Keratinocyte (primary cell): ENCODE data around the gene ALG11.

Experiments used
- CTCF ChIP-seq, 3 experiments: IDR thresholded peaks in 1 of 3; conservative IDR thresholded peaks in 1 of 3; optimal IDR thresholded peaks in 1 of 3; 2 replicates in 2 of 3; 3 replicates in 1 of 3; pipeline versions ENCODE3 to v1.5.1; 2011; ENCODE audit warnings: low read length in 3 of 3, mild to moderate bottlenecking in 3 of 3, moderate library complexity in 2 of 3, control low read depth in 1 of 3, inconsistent platforms in 1 of 3; ENCODE audit not compliant: insufficient read depth in 2 of 3; ENCODE audit errors: extremely low read depth in 1 of 3
- EZH2 ChIP-seq: IDR thresholded peaks from one replicate; pipeline ENCODE4 v1.6.1; 2012; ENCODE audit warnings: inconsistent platforms, mild to moderate bottlenecking, low read length, moderate library complexity

- TF ChIP-seq CTCF (optimal IDR thresholded peaks at IDR 0.05 in 1 of 3, IDR thresholded peaks at IDR 0.05 in 1 of 3, conservative IDR thresholded peaks at IDR 0.05 in 1 of 3; ENCODE audit: extremely low read depth in 1 of 3, insufficient read depth in 2 of 3, low read length in 3 of 3), result no peak
- TF ChIP-seq EZH2, result no peak
Measured at GRCh38 chr13:51997186-51997585, 15.0 kb upstream of the ALG11 start.
